ENCODE data around the gene RNASE12.

- no peak for TF ChIP-seq CTCF (conservative IDR thresholded peaks at IDR 0.05)
- TF ChIP-seq ZFX (IDR thresholded peaks at IDR 0.05): no peak
Observed at GRCh38 chr14:20569066-20569465, 22.1 kb downstream of the RNASE12 start.
